WI38 (cell line): ENCODE results near the gene IGSF9.
"Not testable (repeated sequence)": the region's sequence is repeated elsewhere in the genome, so short reads cannot be mapped to it uniquely, and the experiment has no call there.

Source experiments
- H3K4me3 ChIP-seq: 2 replicates; pipeline ENCODE4 v1.5.1; 2011; ENCODE audit warnings: low read depth, mild to moderate bottlenecking, control low read depth, low read length
- CTCF ChIP-seq: IDR thresholded peaks from 2 replicates; pipeline ENCODE4 v1.5.1; 2012; ENCODE audit warnings: low read depth, mild to moderate bottlenecking, control low read depth, low read length

Gene IGSF9

GRCh38 chr1:159913451-159914192 is 31.8 kb downstream of the IGSF9 start:
- H3K4me3 ChIP-seq: no peak overlapping the region
- no peak for TF ChIP-seq CTCF

- no peak overlapping the region for H3K4me3 ChIP-seq
- no peak for TF ChIP-seq CTCF
These were observed 33.9 kb downstream of the IGSF9 start for GRCh38 chr1:159911326-159912070.

GRCh38 chr1:159908031-159908940 is 37.1 kb downstream of the IGSF9 start:
- H3K4me3 ChIP-seq: no peak overlapping the region
- TF ChIP-seq CTCF: no peak

DNA sequence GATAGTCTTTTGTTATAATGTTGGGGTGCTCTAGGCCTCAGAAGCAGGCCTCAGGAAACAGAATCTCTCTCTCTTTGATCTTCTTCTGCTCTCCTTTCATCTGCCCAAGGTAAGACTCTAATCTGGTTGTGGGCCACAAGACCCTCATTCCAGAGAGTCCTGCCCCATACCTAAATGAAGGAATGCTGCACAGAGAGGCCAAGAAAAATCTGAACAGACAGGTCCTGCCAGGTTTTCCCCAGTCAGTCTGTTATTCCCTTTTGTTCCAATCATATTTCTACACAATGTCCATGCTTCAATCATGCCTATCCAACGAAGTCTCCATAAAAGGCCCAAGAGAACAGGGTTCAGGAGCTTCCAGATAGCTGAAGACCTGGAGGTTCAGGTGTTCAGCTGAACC is 38.5 kb downstream of the IGSF9 start:
- no peak for TF ChIP-seq CTCF
- no peak overlapping the region for H3K4me3 ChIP-seq

GRCh38 chr1:159904036-159904435 is 41.4 kb downstream of the IGSF9 start:
- H3K4me3 ChIP-seq: not testable (repeated sequence)

- no peak for TF ChIP-seq CTCF
These were observed 42.9 kb downstream of the IGSF9 start for GRCh38 chr1:159902541-159902940.

DNA sequence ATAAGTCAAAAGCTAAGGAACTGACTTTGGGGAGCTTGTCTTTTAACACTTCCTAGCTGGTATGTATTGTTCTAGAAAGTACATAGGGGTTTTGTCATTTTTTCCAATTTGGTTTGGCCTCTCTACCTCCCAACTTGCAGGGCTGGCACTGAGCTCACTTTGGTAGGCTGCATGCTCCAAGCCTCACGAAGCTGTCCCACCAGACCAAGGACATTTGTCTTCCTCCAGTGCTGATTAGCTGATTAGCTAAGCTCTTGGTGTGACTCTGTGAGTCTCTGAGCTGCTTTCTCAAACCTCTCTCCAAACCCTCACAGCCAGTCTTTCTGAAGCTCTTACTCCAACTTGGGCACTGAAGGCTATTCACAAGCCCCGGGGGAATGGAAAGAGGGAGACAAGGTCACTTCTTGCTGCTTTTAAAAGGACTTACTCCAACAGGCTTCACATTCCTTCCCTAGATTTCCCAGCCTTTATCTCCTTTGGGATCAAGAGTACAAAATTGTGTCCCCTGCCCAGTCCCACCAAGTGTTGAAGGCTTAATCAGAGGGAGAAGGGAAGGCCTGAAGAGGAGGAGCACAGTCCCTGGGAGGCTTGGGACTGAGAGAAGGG is 44.6 kb downstream of the IGSF9 start:
- TF ChIP-seq CTCF: no peak

More at GRCh38 chr1:159902541-159902940, 42.9 kb downstream of the IGSF9 start:
- H3K4me3 ChIP-seq: no peak overlapping the region

More for the DNA sequence above, 44.6 kb downstream of the IGSF9 start:
- H3K4me3 ChIP-seq: no peak overlapping the region
